ENCODE data around the gene SHPK. TPM values are rescaled to one million over a fixed set of nuclear protein-coding genes. Genes with fewer than 3 reads are reported as not detected.

The SHPK gene
- total and polyA plus RNA-seq, 2 of the 4 experiments (the other 2 are of a cell fraction) = 11.1 to 14.3 TPM

- no peak overlapping the region for H2AK9ac ChIP-seq (replicated peaks; ENCODE audit: low read depth, low read length, poor library complexity)
- H3K9ac ChIP-seq (ENCODE audit: low read depth, low read length) = no peak overlapping the region
- no peak overlapping the region for H3K56ac ChIP-seq (ENCODE audit: extremely low read depth, insufficient read depth, low read length)
- no peak overlapping the region for H2AFZ ChIP-seq (replicated peaks; ENCODE audit: low read length, poor library complexity)
- no peak overlapping the region for H3K4ac ChIP-seq (ENCODE audit: low read depth, low read length)
- dilution Hi-C loops (cut with HindIII; ENCODE audit: low sequenced_read_pairs, unreplicated experiment) (no loop called here), intact Hi-C loops (cut with micrococcal nuclease) (no loop called here), in situ Hi-C loops (cut with MboI; ENCODE audit: low sequenced_read_pairs) (no loop called here)
- no TSS peak for BruUV-seq (replicated peaks)
- TF ChIP-seq MAFK (IDR thresholded peaks at IDR 0.05; ENCODE audit: low read depth, low read length) (no peak), MAZ (IDR thresholded peaks at IDR 0.05; ENCODE audit: borderline replicate concordance, low read depth, low read length) (no peak), MXI1 (IDR thresholded peaks at IDR 0.05; ENCODE audit: borderline replicate concordance, low read depth, low read length) (no peak), USF2 (IDR thresholded peaks at IDR 0.05; ENCODE audit: low read depth, low read length) (no peak), SMC3 (IDR thresholded peaks at IDR 0.05; ENCODE audit: low read depth, low read length) (no peak), CEBPB (IDR thresholded peaks at IDR 0.05; ENCODE audit: low read depth, low read length) (no peak), POLR2A (IDR thresholded peaks at IDR 0.05; ENCODE audit: low read depth, low read length) (no peak), RAD21 (IDR thresholded peaks at IDR 0.05; ENCODE audit: low read length) (no peak), ELK1 (IDR thresholded peaks at IDR 0.05; ENCODE audit: borderline replicate concordance, low read depth, low read length) (no peak), RFX5 (IDR thresholded peaks at IDR 0.05; ENCODE audit: low read depth, low read length) (no peak), NFE2L2 (IDR thresholded peaks at IDR 0.05; ENCODE audit: low read depth, low read length) (no peak), CTCF (conservative IDR thresholded peaks at IDR 0.05; ENCODE audit: low read depth, low read length) (no peak), CHD1 (IDR thresholded peaks at IDR 0.05; ENCODE audit: low read depth, low read length) (no peak), RCOR1 (IDR thresholded peaks at IDR 0.05; ENCODE audit: insufficient replicate concordance, low read length) (no peak), FOS (IDR thresholded peaks at IDR 0.05; ENCODE audit: low read depth, low read length) (no peak), BHLHE40 (IDR thresholded peaks at IDR 0.05; ENCODE audit: low read depth, low read length) (no peak)
- no peak overlapping the region for H3K4me2 ChIP-seq (ENCODE audit: low read depth, low read length)
- peaks cover 2% of the 10 kb centered on the region; the same call in 1 of the 2 replicates for H3K4me1 ChIP-seq (ENCODE audit: control insufficient read depth, insufficient read depth, low read length)
- H2BK5ac ChIP-seq (ENCODE audit: low read depth, low read length, poor library complexity, severe bottlenecking) = no peak overlapping the region
- H3K27me3 ChIP-seq (ENCODE audit: control insufficient read depth, insufficient read depth, low read length) = no peaks in the 10 kb centered on the region
- ChIA-PET POLR2A (ENCODE audit: unreplicated experiment) (no interaction called here), CTCF (no interaction called here)
- ATAC-seq (ENCODE audit: low read depth) = no peak
- no peak overlapping the region for H2AK5ac ChIP-seq (ENCODE audit: low read depth, low read length)
- H4K5ac ChIP-seq (ENCODE audit: low read depth, low read length) = no peak overlapping the region
- no peak overlapping the region for H3K23ac ChIP-seq (ENCODE audit: low read depth, low read length)
- H4K8ac ChIP-seq (ENCODE audit: low read depth in 2 of 2, low read length in 2 of 2) = no peak overlapping the region
- no peaks in the 10 kb centered on the region for H4K20me1 ChIP-seq (ENCODE audit: insufficient read depth, low read length)
- H3K4me3 ChIP-seq (ENCODE audit: insufficient read depth, low read depth, low read length) = no peak overlapping the region
- no peak overlapping the region for H2BK120ac ChIP-seq (ENCODE audit: low read depth, low read length)
- no peak overlapping the region for H2BK15ac ChIP-seq (ENCODE audit: low read depth, low read length)
- no peak overlapping the region for H3K27ac ChIP-seq (ENCODE audit: insufficient read depth, low read length)
- DNase-seq = no peak
- H3K9me3 ChIP-seq (ENCODE audit: control insufficient read depth, insufficient read depth, low read length) = no peaks in the 10 kb centered on the region
- no peaks in the 10 kb centered on the region; the same call in 1 of the 2 replicates for H3K9me1 ChIP-seq (ENCODE audit: insufficient read depth, low read length)
- H2BK20ac ChIP-seq (ENCODE audit: low read depth, low read length) = no peak overlapping the region
- H3K79me1 ChIP-seq (ENCODE audit: low read depth in 1 of 2, low read length in 2 of 2) = no peaks in the 10 kb centered on the region
- H3K14ac ChIP-seq (replicated peaks; ENCODE audit: low read depth, low read length) = no peak overlapping the region
- no peaks in the 10 kb centered on the region for H3K36me3 ChIP-seq (ENCODE audit: control insufficient read depth, insufficient read depth, low read length)
- WGBS, 2 experiments (ENCODE audit: extremely low coverage in 2 of 2, insufficient read length in 1 of 2) = 90% methylated on average over 11 of the region's 27 CpGs; no CpG with 5 or more reads in 1 of the 2 experiments
- H4K91ac ChIP-seq (ENCODE audit: insufficient read depth, low read depth, low read length) = no peak overlapping the region
- H3K18ac ChIP-seq (ENCODE audit: low read depth, low read length) = no peak overlapping the region
Measured at GRCh38 chr17:3596804-3597464, 39.1 kb downstream of the SHPK start.
